A172 (cell line): ENCODE data around the gene ZNF398. TPM values are rescaled to one million over a fixed set of nuclear protein-coding genes. Genes with fewer than 3 reads are reported as not detected.

ENCODE experiments used
- DNase-seq: peaks from one replicate; pipeline ENCODE4 v3.0.0-alpha.2; 2015; ENCODE audit warnings: low spot score
- total RNA-seq: library from RNA; depleted of rRNA; stranded (reverse); fragments of >200 nt; shearing (Covaris generic); gene quantifications from 2 replicates; pipeline ENCODE4 v1.2.3, GENCODE V29; 2014

ZNF398 gene
- total RNA-seq, 1 experiment from 2014 or later = 9.2 TPM

GRCh38 chr7:149196151-149196704 is 49.0 kb downstream of the ZNF398 start:
- DNase-seq = no peak

GRCh38 chr7:149196705-149197171 is 49.5 kb downstream of the ZNF398 start:
- no peak for DNase-seq

- DNase-seq = no peak
These were observed 50.4 kb downstream of the ZNF398 start for GRCh38 chr7:149197675-149198074.

- no peak for DNase-seq
These were observed 51.0 kb downstream of the ZNF398 start for GRCh38 chr7:149198161-149198816.

GRCh38 chr7:149199234-149199995 is 52.2 kb downstream of the ZNF398 start:
- peak; percentile 13 for DNase-seq

GRCh38 chr7:149202831-149203231 is 55.6 kb downstream of the ZNF398 start:
- DNase-seq = no peak

- no peak for DNase-seq
These were observed 58.6 kb downstream of the ZNF398 start for GRCh38 chr7:149205690-149206381.

- DNase-seq = no peak
These were observed 60.2 kb downstream of the ZNF398 start for GRCh38 chr7:149207324-149208035.

GRCh38 chr7:149209518-149210269 is 62.4 kb downstream of the ZNF398 start:
- DNase-seq = peak; percentile 85

GRCh38 chr7:149210551-149210950 is 63.3 kb downstream of the ZNF398 start:
- no peak for DNase-seq

- DNase-seq = no peak
These were observed 66.9 kb downstream of the ZNF398 start for GRCh38 chr7:149214020-149214720.

- DNase-seq = no peak
These were observed 69.1 kb downstream of the ZNF398 start for GRCh38 chr7:149216402-149216801.

- no peak for DNase-seq
These were observed 70.3 kb downstream of the ZNF398 start for GRCh38 chr7:149217570-149217969.

- no peak for DNase-seq
These were observed 71.5 kb downstream of the ZNF398 start for GRCh38 chr7:149218469-149219420.

GRCh38 chr7:149220534-149220933 is 73.3 kb downstream of the ZNF398 start:
- no peak for DNase-seq

- DNase-seq = no peak
These were observed 75.9 kb downstream of the ZNF398 start for GRCh38 chr7:149223176-149223575.

GRCh38 chr7:149223761-149224160 is 76.5 kb downstream of the ZNF398 start:
- DNase-seq = no peak

GRCh38 chr7:149224352-149224751 is 77.1 kb downstream of the ZNF398 start:
- no peak for DNase-seq

- DNase-seq = no peak
These were observed 77.9 kb downstream of the ZNF398 start for GRCh38 chr7:149225106-149225505.
